GM12878 (cell line): Measurements from ENCODE around the gene TMEM14C. TPM values are rescaled to one million over a fixed set of nuclear protein-coding genes. Genes with fewer than 3 reads are reported as not detected.

Experiments used
- ATAC-seq: fragments of 200-7000 bp; cut with Tn5 transposase; 3 replicates; pipeline ENCODE4 v1.9.1; 2020; ENCODE audit warnings: mild to moderate bottlenecking, moderate library complexity
- Bru-seq: library from RNA; stranded (reverse); fragments of 400-500 nt; gene quantifications from one replicate; lab custom pipeline; 2021; lab: Mats Ljungman, UMichigan
- BruChase-seq, 2 experiments: library from RNA; stranded (reverse); fragments of 400-500 nt; gene quantifications; one replicate each; lab custom pipeline; 2021; lab: Mats Ljungman, UMichigan
- BruUV-seq: library from RNA; stranded (reverse); fragments of 400-500 nt; replicated peaks from 2 replicates; lab custom pipeline; 2021; lab: Mats Ljungman, UMichigan
- CTCF ChIA-PET: fragments of 300-600 bp; sonication (Branson Sonifier 250); formaldehyde crosslinking; extraction: SDS; loops from one replicate; lab custom pipeline; 2021; ENCODE audit warnings: inconsistent platforms; lab: Yijun Ruan, JAX
- POLR2A ChIA-PET: fragments of 350-600 bp; formaldehyde crosslinking; extraction: SDS; loops from one replicate; lab custom pipeline; 2021; ENCODE audit warnings: inconsistent platforms; lab: Charles Lee
- RAD21 ChIA-PET: fragments of 300-600 bp; sonication (Branson Sonifier 250); formaldehyde crosslinking; loops from one replicate; lab custom pipeline; 2023; ENCODE audit warnings: antibody characterized with exemption; ENCODE audit not compliant: unreplicated experiment; lab: Charles Lee
- SMC1A ChIA-PET: fragments of 300-600 bp; sonication (Branson Sonifier 250); formaldehyde crosslinking; loops from one replicate; lab custom pipeline; 2023; ENCODE audit not compliant: unreplicated experiment, uncharacterized antibody; lab: Charles Lee
- DNase-seq: peaks from one replicate; pipeline ENCODE4 v3.0.0-alpha.2; 2011; ENCODE audit warnings: low read depth, low spot score
- FAIRE-seq: peaks from 3 replicates; lab custom pipeline; 2011; peaks lifted over from hg19 to GRCh38; lab: Jason Lieb, UNC
- H2AFZ ChIP-seq: 2 replicates; pipeline ENCODE4 v1.6.0; 2011; ENCODE audit warnings: low read depth, low read length, control low read depth; ENCODE audit not compliant: control insufficient read depth
- H3K27ac ChIP-seq: 2 replicates; pipeline ENCODE4 v1.5.1; 2011; ENCODE audit warnings: control low read depth; ENCODE audit not compliant: control insufficient read depth, insufficient read depth
- H3K27me3 ChIP-seq, 2 experiments: replicated peaks in 1 of 2; 2 replicates each; pipeline versions ENCODE4 v1.6.0 to v1.6.1; 2011; ENCODE audit warnings: low read length in 1 of 2; ENCODE audit not compliant: control insufficient read depth in 2 of 2, insufficient read depth in 2 of 2
- H3K36me3 ChIP-seq, 2 experiments: 2 replicates each; pipeline ENCODE4 v1.5.1; 2011; ENCODE audit warnings: low read length in 1 of 2; ENCODE audit not compliant: control insufficient read depth in 2 of 2, insufficient read depth in 2 of 2
- H3K4me1 ChIP-seq: 2 replicates; pipeline ENCODE4 v1.6.1; 2011; ENCODE audit warnings: mild to moderate bottlenecking, low read length, moderate library complexity, mixed read lengths; ENCODE audit not compliant: control insufficient read depth, insufficient read depth
- H3K4me2 ChIP-seq: 2 replicates; pipeline ENCODE4 v1.6.0; 2011; ENCODE audit warnings: control low read depth; ENCODE audit not compliant: control insufficient read depth, insufficient read depth
- H3K4me3 ChIP-seq: fragments of 200-600 bp; sonication (generic); 2 replicates; pipeline ENCODE4 v1.5.1; 2016
- H3K79me2 ChIP-seq: 2 replicates; pipeline ENCODE4 v1.6.0; 2011; ENCODE audit warnings: low read length; ENCODE audit not compliant: control insufficient read depth, insufficient read depth
- H3K9ac ChIP-seq: 2 replicates; pipeline ENCODE4 v1.8.0; 2011; ENCODE audit warnings: low read length, control low read depth, mixed read lengths; ENCODE audit not compliant: control insufficient read depth, insufficient read depth
- H3K9me3 ChIP-seq: replicated peaks from 3 replicates; pipeline ENCODE4 v1.5.1; 2011; ENCODE audit warnings: mild to moderate bottlenecking, low read length; ENCODE audit not compliant: control insufficient read depth, insufficient read depth
- H4K20me1 ChIP-seq: 2 replicates; pipeline ENCODE4 v1.6.0; 2011; ENCODE audit not compliant: control insufficient read depth, insufficient read depth
- ATF2 ChIP-seq: IDR thresholded peaks from 2 replicates; pipeline ENCODE4 v1.6.1; 2012; ENCODE audit warnings: low read length, inconsistent platforms
- CTCF ChIP-seq, 3 experiments: IDR thresholded peaks in 2 of 3; conservative IDR thresholded peaks in 1 of 3; 2 replicates each; pipeline ENCODE4 v1.5.1; 2011; ENCODE audit warnings: low read depth in 3 of 3, low read length in 3 of 3, mild to moderate bottlenecking in 3 of 3, control low read depth in 2 of 3, moderate library complexity in 2 of 3, inconsistent platforms in 1 of 3, mixed read lengths in 1 of 3; ENCODE audit not compliant: control insufficient read depth in 2 of 3, insufficient read depth in 1 of 3; ENCODE audit errors: extremely low read depth in 1 of 3
- ESRRA ChIP-seq: IDR thresholded peaks from 2 replicates; pipeline ENCODE4 v1.6.1; 2012; ENCODE audit warnings: mild to moderate bottlenecking, low read length, improper control_type of control experiment
- MAX ChIP-seq: IDR thresholded peaks from 2 replicates; pipeline ENCODE4 v1.6.1; 2012; ENCODE audit warnings: low read depth, low read length, improper control_type of control experiment
- POLR2A ChIP-seq: IDR thresholded peaks from 2 replicates; pipeline ENCODE4 v1.6.1; 2011; ENCODE audit warnings: low read depth, mild to moderate bottlenecking, low read length
- RAD21 ChIP-seq: IDR thresholded peaks from 2 replicates; pipeline ENCODE4 v1.6.1; 2011; ENCODE audit warnings: mild to moderate bottlenecking, low read depth, low read length, moderate library complexity; ENCODE audit not compliant: insufficient read depth
- RAD51 ChIP-seq: fragments of 450-650 bp; IDR thresholded peaks from 2 replicates; pipeline ENCODE4 v1.6.1; 2016; ENCODE audit warnings: moderate library complexity, mild to moderate bottlenecking, inconsistent platforms
- RB1 ChIP-seq: fragments of 450-650 bp; formaldehyde crosslinking; IDR thresholded peaks from 2 replicates; pipeline ENCODE4 v1.6.1; 2017; ENCODE audit warnings: mild to moderate bottlenecking, borderline replicate concordance
- SP1 ChIP-seq: IDR thresholded peaks from one replicate; pipeline ENCODE4 v1.6.1; 2011; ENCODE audit warnings: low read depth, low read length
- SREBF1 ChIP-seq: IDR thresholded peaks from 2 replicates; pipeline ENCODE4 v1.6.1; 2012; ENCODE audit warnings: mild to moderate bottlenecking, low read length
- USF1 ChIP-seq: IDR thresholded peaks from 2 replicates; pipeline ENCODE4 v1.6.1; 2011; ENCODE audit warnings: borderline replicate concordance, low read depth, mild to moderate bottlenecking, moderate library complexity, mixed read lengths, low read length; ENCODE audit not compliant: insufficient read depth; ENCODE audit errors: extremely low read length
- YY1 ChIP-seq: IDR thresholded peaks from 2 replicates; pipeline ENCODE4 v1.6.1; 2011; ENCODE audit warnings: low read depth, mild to moderate bottlenecking, low read length
- ZSCAN29 ChIP-seq: fragments of 450-650 bp; IDR thresholded peaks from 2 replicates; pipeline ENCODE4 v1.6.1; 2017; ENCODE audit warnings: mild to moderate bottlenecking, moderate library complexity
- WGBS: methylation state at CpG from one replicate; pipeline ENCODE4 v1.1.6; 2016; ENCODE audit warnings: low lambda C conversion rate; ENCODE audit not compliant: insufficient replicate concordance, insufficient coverage; ENCODE audit errors: missing lambda C conversion rate; 5-methylcytosine and 5-hydroxymethylcytosine counted together
- in situ Hi-C: fragments of 300-500 bp; cut with MboI; formaldehyde crosslinking; loops from 9 replicates; pipeline ENCODE4 v1.14.3; 2018; ENCODE audit warnings: mixed read lengths
- intact Hi-C: fragments of 100-400 bp; cut with micrococcal nuclease; formaldehyde crosslinking; loops from one replicate; pipeline ENCODE4 v1.14.2; 2022; ENCODE audit not compliant: unreplicated experiment
- long read RNA-seq, 2 experiments: library from polyadenylated mRNA; unstranded; transcript quantifications; one replicate each; pipeline ENCODE4 v2.0.0, GENCODE V29; 2019 to 2020
- polyA minus RNA-seq, 3 experiments: library from RNA; depleted of rRNA, polyadenylated mRNA; stranded (reverse); fragments of >200 nt; gene quantifications; 2 replicates each; pipeline ENCODE4 v1.2.3, GENCODE V29; 2011
- polyA plus RNA-seq, 11 experiments: library from polyadenylated mRNA; depleted of rRNA in 4 of 11; unstranded in 6 of 11; stranded (reverse) in 5 of 11; fragments of >200 nt; fragmentation: Nextera tagmentation in 4 of 11; fragmentation: Illumina TruSeq in 1 of 11; extraction: Ambion mirVana in 4 of 11; extraction: Trizol in 1 of 11; gene quantifications; 1 replicate in 1 of 11; 2 replicates in 10 of 11; pipeline versions ENCODE4 v1.2.1 to v1.2.3, GENCODE V29; 2011 to 2016; ENCODE audit warnings: inconsistent platforms in 2 of 11, missing spikeins in 2 of 11, low read depth in 1 of 11
- total RNA-seq, 4 experiments: library from RNA; depleted of rRNA in 3 of 4; stranded (reverse); fragments of >200 nt in 3 of 4; fragmentation: Illumina TruSeq in 1 of 4; extraction: Trizol in 1 of 4; gene quantifications; 2 replicates each; pipeline versions ENCODE4 v1.2.1 to v1.2.3, GENCODE V29; 2013 to 2021

TMEM14C gene
- total RNA-seq (2013; cell fraction: nucleolus; rRNA removed) = 22.0 and 23.0 TPM in 2 replicates
- total RNA-seq (2014; rRNA removed) = 72.9 and 80.4 TPM in 2 replicates
- total RNA-seq (2014; rRNA removed; fragmentation: Illumina TruSeq; extraction: Trizol) = 66.0 and 71.7 TPM in 2 replicates
- 67.1 and 75.1 TPM in 2 replicates for total RNA-seq (2021)
- 46.9 TPM for polyA plus RNA-seq (2011; ENCODE audit: low read depth)
- polyA plus RNA-seq (2011; rRNA removed) = 164 and 234 TPM in 2 replicates
- polyA plus RNA-seq (2011; cell fraction: cytosol; rRNA removed) = 110 and 136 TPM in 2 replicates
- polyA plus RNA-seq (2011; cell fraction: nucleus; rRNA removed) = 45.1 and 54.4 TPM in 2 replicates
- 70.4 and 82.2 TPM in 2 replicates for polyA plus RNA-seq (2012)
- 87.2 and 98.3 TPM in 2 replicates for polyA plus RNA-seq (2014; fragmentation: Illumina TruSeq; extraction: Trizol)
- 100 to 1,000 TPM; 169 to 224 TPM for polyA plus RNA-seq (2014; fragmentation: Nextera tagmentation; extraction: Ambion mirVana)
- 77.9 and 103 TPM in 2 replicates for polyA plus RNA-seq (2014; rRNA removed)
- polyA plus RNA-seq (2016; fragmentation: Nextera tagmentation; extraction: Ambion mirVana) = 100 to 1,000 TPM; 199 to 207 TPM
- 45.9 and 50.8 TPM in 2 replicates for polyA minus RNA-seq (2011; rRNA and poly(A)+ RNA removed)
- polyA minus RNA-seq (2011; cell fraction: cytosol; rRNA and poly(A)+ RNA removed) = 11.9 and 16.0 TPM in 2 replicates
- 6.8 and 11.4 TPM in 2 replicates for polyA minus RNA-seq (2011; cell fraction: nucleus; rRNA and poly(A)+ RNA removed)
- percentile 83 among the genes with signal in this experiment for Bru-seq, nascent RNA
- BruChase-seq, experiment 1, labeled RNA remaining after a 6-hour chase = percentile 87 among the genes with signal in this experiment
- percentile 83 among the genes with signal in this experiment for BruChase-seq, experiment 2, labeled RNA remaining after a 2-hour chase
- long read RNA-seq, experiment 1, transcript TMEM14C-201 (6 exons, 1,113 nt) = major isoform, 46 of 59 reads
- long read RNA-seq, experiment 1, partial matches to known transcripts = 0 of 59 reads
- long read RNA-seq, experiment 1, other reads (novel, unspliced or antisense) = 9 of 59 reads
- long read RNA-seq, experiment 2, transcript TMEM14C-205 (6 exons, 1,177 nt) = minor isoform, 20 of 371 reads
- long read RNA-seq, experiment 2, transcript TMEM14C-201 (6 exons, 1,113 nt) = major isoform, 315 of 371 reads
- long read RNA-seq, experiment 2, partial matches to known transcripts = 6 of 371 reads
- long read RNA-seq, experiment 2, other reads (novel, unspliced or antisense) = 23 of 371 reads

- H4K20me1 ChIP-seq = no peaks in the 10 kb centered on the region
- peak within 1 kb of the TSS; percentile 97 for H3K4me3 ChIP-seq
- 2% methylated on average over 51 of the region's 55 CpGs for WGBS
- H3K36me3 ChIP-seq = no peaks in the 10 kb centered on the region; a peak in 1 of 4 replicates
- ChIA-PET SMC1A (interaction anchor here (1.2 to 4.1 kb wide), 4 partner anchors 11 to 28 kb away, joined by 4 to 46 read pairs (median 8); partner anchors contain the start of genes C6orf52, PAK1IP1 and TMEM14B), POLR2A (interaction anchor here (0.6 to 6.0 kb wide), 6 partner anchors 24 to 1579 kb away, joined by 3 to 40 read pairs (median 5); partner anchors contain the start of genes C6orf52, PAK1IP1 and TMEM14B), RAD21 (interaction anchor here (0.6 to 1.7 kb wide), 6 partner anchors 23 to 244 kb away, joined by 3 to 8 read pairs (median 4); no protein-coding TSS in a partner anchor), CTCF (interaction anchor here (0.9 to 2.1 kb wide), 4 partner anchors 24 to 215 kb away, joined by 3 to 11 read pairs (median 4); partner anchors contain the start of gene TMEM14B)
- peak within 1 kb of the TSS; percentile 81 for H2AFZ ChIP-seq
- H3K9me3 ChIP-seq = peaks cover 11% of the 10 kb centered on the region
- peak within 1 kb of the TSS; percentile 90 for H3K9ac ChIP-seq
- peak; percentile 99 for ATAC-seq
- DNase-seq = peak; percentile 71
- in situ Hi-C loops (no loop called here), intact Hi-C loops (loop anchor here (1.0 to 10.0 kb wide), 3 partner anchors 24 to 188 kb away; partner anchors contain the start of genes C6orf52, PAK1IP1 and TMEM14B)
- TSS peak; percentile 76 for BruUV-seq
- peaks cover 4% of the 10 kb centered on the region for H3K4me1 ChIP-seq
- peak; percentile 62 for FAIRE-seq
- peak within 1 kb of the TSS; percentile 63 for H3K27ac ChIP-seq
- H3K79me2 ChIP-seq = peaks cover 13% of the 10 kb centered on the region
- peak within 1 kb of the TSS; percentile 61 for H3K4me2 ChIP-seq
- no peaks in the 10 kb centered on the region for H3K27me3 ChIP-seq
- TF ChIP-seq USF1 (peak; percentile 63), ATF2 (no peak), ZSCAN29 (peak; percentile 84; the same call in 1 of the 2 replicates), POLR2A (peak; percentile 85), RAD51 (peak; percentile 85; the same call in 1 of the 2 replicates), RB1 (peak; percentile 15; the same call in 1 of the 2 replicates), RAD21 (no peak), CTCF (IDR thresholded peaks at IDR 0.05 in 2 of 3, conservative IDR thresholded peaks at IDR 0.05 in 1 of 3; ENCODE audit: control insufficient read depth in 2 of 3, extremely low read depth in 1 of 3, insufficient read depth in 1 of 3, low read depth in 3 of 3, low read length in 3 of 3) (no peak), SP1 (peak; percentile 32), YY1 (peak; percentile 63), MAX (peak; percentile 72), SREBF1 (no peak), ESRRA (no peak)
These were observed at the start of gene TMEM14C for GRCh38 chr6:10722820-10723566. TMEM14C (plus strand) TSS chr6:10723070; CDS start chr6:10724614, 1,544 bp downstream.
